H9 (cell line): Measurements from ENCODE around the gene AGL. TPM values are rescaled to one million over a fixed set of nuclear protein-coding genes. Genes with fewer than 3 reads are reported as not detected.

ENCODE experiments used
- DNase-seq: peaks from one replicate; pipeline ENCODE4 v3.0.0-alpha.2; 2017
- H2AFZ ChIP-seq: one replicate; pipeline ENCODE4 v1.6.1; 2013; ENCODE audit warnings: mild to moderate bottlenecking, low read length, control low read depth, moderate library complexity
- H2AK5ac ChIP-seq: 2 replicates; pipeline ENCODE4 v1.6.1; 2013; ENCODE audit warnings: low read length, control low read depth, mixed read lengths; ENCODE audit not compliant: insufficient read length
- H2BK120ac ChIP-seq: one replicate; pipeline ENCODE4 v1.6.1; 2013; ENCODE audit warnings: low read depth, mild to moderate bottlenecking, low read length, control low read depth, inconsistent platforms; ENCODE audit not compliant: poor library complexity, severe bottlenecking
- H2BK12ac ChIP-seq: 2 replicates; pipeline ENCODE4 v1.6.1; 2013; ENCODE audit warnings: low read length, control low read depth, mixed read lengths, low read depth; ENCODE audit not compliant: insufficient read length
- H2BK15ac ChIP-seq: 2 replicates; pipeline ENCODE4 v1.6.1; 2013; ENCODE audit warnings: low read depth, low read length, control low read depth
- H2BK20ac ChIP-seq: one replicate; pipeline ENCODE4 v1.6.1; 2013; ENCODE audit warnings: low read depth, mild to moderate bottlenecking, low read length, control low read depth, inconsistent platforms; ENCODE audit not compliant: poor library complexity, severe bottlenecking
- H2BK5ac ChIP-seq: 2 replicates; pipeline ENCODE4 v1.6.1; 2013; ENCODE audit warnings: low read length, control low read depth, mixed read lengths; ENCODE audit not compliant: insufficient read length
- H3K14ac ChIP-seq: 2 replicates; pipeline ENCODE4 v1.6.1; 2013; ENCODE audit warnings: low read length, control low read depth; ENCODE audit not compliant: insufficient read depth
- H3K18ac ChIP-seq: 2 replicates; pipeline ENCODE4 v1.6.1; 2013; ENCODE audit warnings: low read depth, mild to moderate bottlenecking, mixed read lengths, low read length, control low read depth; ENCODE audit not compliant: insufficient read length
- H3K23ac ChIP-seq: 2 replicates; pipeline ENCODE4 v1.6.1; 2013; ENCODE audit warnings: low read length, control low read depth, mixed read lengths, low read depth; ENCODE audit not compliant: insufficient read length
- H3K23me2 ChIP-seq: 2 replicates; pipeline ENCODE4 v1.6.1; 2013; ENCODE audit warnings: low read depth, mild to moderate bottlenecking, mixed read lengths, low read length, control low read depth; ENCODE audit not compliant: insufficient read length, poor library complexity, severe bottlenecking
- H3K27ac ChIP-seq: 2 replicates; pipeline ENCODE4 v1.5.1; 2013; ENCODE audit warnings: low read length, control low read depth, mixed read lengths, low read depth; ENCODE audit not compliant: insufficient read length
- H3K27me3 ChIP-seq: 2 replicates; pipeline ENCODE4 v1.6.1; 2013; ENCODE audit warnings: low read length, control low read depth, inconsistent platforms; ENCODE audit not compliant: insufficient read depth
- H3K4ac ChIP-seq: 2 replicates; pipeline ENCODE4 v1.6.1; 2013; ENCODE audit warnings: low read depth, mild to moderate bottlenecking, control low read depth, inconsistent platforms, low read length, moderate library complexity
- H3K4me1 ChIP-seq: 2 replicates; pipeline ENCODE4 v1.6.1; 2013; ENCODE audit warnings: low read length, control low read depth, inconsistent platforms; ENCODE audit not compliant: insufficient read depth
- H3K4me2 ChIP-seq: 2 replicates; pipeline ENCODE4 v1.6.1; 2013; ENCODE audit warnings: low read length, control low read depth, mixed read lengths; ENCODE audit not compliant: insufficient read length, insufficient read depth
- H3K56ac ChIP-seq: 2 replicates; pipeline ENCODE4 v1.6.1; 2013; ENCODE audit warnings: low read depth, mild to moderate bottlenecking, mixed read lengths, low read length, control low read depth; ENCODE audit not compliant: insufficient read length
- H3K79me1 ChIP-seq: 2 replicates; pipeline ENCODE4 v1.6.1; 2013; ENCODE audit warnings: low read depth, mild to moderate bottlenecking, moderate library complexity, low read length, control low read depth, inconsistent platforms; ENCODE audit not compliant: insufficient read depth, poor library complexity, severe bottlenecking
- H3K79me2 ChIP-seq: 2 replicates; pipeline ENCODE4 v1.6.1; 2013; ENCODE audit warnings: low read length, control low read depth, inconsistent platforms; ENCODE audit not compliant: insufficient read depth
- H3K9ac ChIP-seq: 2 replicates; pipeline ENCODE4 v1.6.1; 2013; ENCODE audit warnings: low read length, control low read depth, mixed read lengths; ENCODE audit not compliant: insufficient read length; ENCODE audit errors: extremely low read depth
- H3K9me3 ChIP-seq: one replicate; pipeline ENCODE4 v1.6.1; 2013; ENCODE audit warnings: low read depth, low read length, inconsistent platforms; ENCODE audit not compliant: control insufficient read depth
- H3T11ph ChIP-seq: one replicate; pipeline ENCODE4 v1.6.1; 2013; ENCODE audit warnings: mild to moderate bottlenecking, low read length, control low read depth, inconsistent platforms
- H4K20me1 ChIP-seq: one replicate; pipeline ENCODE4 v1.6.1; 2013; ENCODE audit not compliant: control insufficient read depth, insufficient read length, insufficient read depth
- H4K5ac ChIP-seq: 2 replicates; pipeline ENCODE4 v1.6.1; 2013; ENCODE audit warnings: low read depth, mild to moderate bottlenecking, mixed read lengths, low read length, control low read depth; ENCODE audit not compliant: insufficient read length
- H4K8ac ChIP-seq: replicated peaks from 2 replicates; pipeline ENCODE4 v1.6.1; 2013; ENCODE audit warnings: low read length, control low read depth, mixed read lengths, low read depth; ENCODE audit not compliant: insufficient read length
- H4K91ac ChIP-seq: 2 replicates; pipeline ENCODE4 v1.6.1; 2013; ENCODE audit warnings: low read depth, mild to moderate bottlenecking, moderate library complexity, mixed read lengths, low read length, control low read depth; ENCODE audit not compliant: insufficient read length
- H3K27ac Mint-ChIP-seq, 3 experiments: 2 replicates in 2 of 3; 3 replicates in 1 of 3; pipeline ENCODE4 v1.8.0; 2020 to 2021; ENCODE audit warnings: mixed read lengths in 3 of 3, mild to moderate bottlenecking in 1 of 3, moderate library complexity in 1 of 3
- H3K27me3 Mint-ChIP-seq: 2 replicates; pipeline ENCODE4 v1.8.0; 2021; ENCODE audit warnings: low read depth, mild to moderate bottlenecking, moderate library complexity, mixed read lengths
- H3K36me3 Mint-ChIP-seq, 3 experiments: 2 replicates in 2 of 3; 3 replicates in 1 of 3; pipeline ENCODE4 v1.8.0; 2020 to 2021; ENCODE audit warnings: low read depth in 3 of 3, mixed read lengths in 3 of 3; ENCODE audit not compliant: insufficient read depth in 1 of 3
- H3K4me1 Mint-ChIP-seq, 2 experiments: 2 replicates each; pipeline ENCODE4 v1.8.0; 2020; ENCODE audit warnings: mixed read lengths in 2 of 2
- H3K4me3 Mint-ChIP-seq, 2 experiments: 2 replicates in 1 of 2; 3 replicates in 1 of 2; pipeline ENCODE4 v1.8.0; 2020 to 2021; ENCODE audit warnings: mild to moderate bottlenecking in 2 of 2, mixed read lengths in 2 of 2, moderate library complexity in 1 of 2
- H3K9me3 Mint-ChIP-seq, 2 experiments: 2 replicates in 1 of 2; 3 replicates in 1 of 2; pipeline ENCODE4 v1.8.0; 2020; ENCODE audit warnings: mild to moderate bottlenecking in 2 of 2, mixed read lengths in 2 of 2, moderate library complexity in 1 of 2
- WGBS: extraction: QIAGEN DNeasy Blood & Tissue Kit; methylation state at CpG from one replicate; pipeline ENCODE4 v1.1.7; 2013; ENCODE audit warnings: missing lambda C conversion rate, low lambda C conversion rate, mixed read lengths; ENCODE audit not compliant: insufficient read length; ENCODE audit errors: extremely low coverage; 5-methylcytosine and 5-hydroxymethylcytosine counted together
- total RNA-seq: library from RNA; stranded (reverse); gene quantifications from 2 replicates; pipeline ENCODE4 v1.2.1, GENCODE V29; 2021
- TF ChIP-seq, protein P1 (sequence below): fragments of 200-600 bp; sonication (generic); conservative IDR thresholded peaks from 3 replicates; pipeline ENCODE4 v1.8.0; 2021; ENCODE audit warnings: antibody characterized with exemption, mild to moderate bottlenecking

Gene AGL
- total RNA-seq, 1 experiment from 2014 or later: 24.0 TPM

GRCh38 chr1:99917214-99917613, 67.1 kb downstream of the AGL start:
- no peak overlapping the region for H2BK20ac ChIP-seq
- no peak overlapping the region for H2AK5ac ChIP-seq
- no peak overlapping the region for H2BK5ac ChIP-seq
- Mint-ChIP-seq H3K27ac (no peak overlapping the region), H3K9me3 (no peaks in the 10 kb centered on the region), H3K4me1 (no peaks in the 10 kb centered on the region), H3K4me3 (no peak overlapping the region), H3K27me3 (no peaks in the 10 kb centered on the region), H3K36me3 (peaks cover 0 to 7% (median 0%) of the 10 kb centered on the region in 3 experiments; a peak in 2 of 7 replicates)
- H3K56ac ChIP-seq: no peak overlapping the region
- H3T11ph ChIP-seq: no peak overlapping the region
- H3K14ac ChIP-seq: no peak overlapping the region
- no peak overlapping the region for H2BK15ac ChIP-seq
- H4K91ac ChIP-seq: no peak overlapping the region
- H2BK12ac ChIP-seq: no peak overlapping the region
- H3K27me3 ChIP-seq: no peaks in the 10 kb centered on the region
- no peak overlapping the region for H3K9ac ChIP-seq
- no peak overlapping the region for H3K4ac ChIP-seq
- DNase-seq: no peak
- H4K8ac ChIP-seq: no peak overlapping the region
- H3K23me2 ChIP-seq: no peaks in the 10 kb centered on the region
- H3K79me1 ChIP-seq: no peaks in the 10 kb centered on the region
- no peak overlapping the region for H4K5ac ChIP-seq
- H3K18ac ChIP-seq: no peak overlapping the region
- H3K27ac ChIP-seq: no peak overlapping the region
- H3K79me2 ChIP-seq: no peaks in the 10 kb centered on the region
- TF ChIP-seq, protein P1, sequence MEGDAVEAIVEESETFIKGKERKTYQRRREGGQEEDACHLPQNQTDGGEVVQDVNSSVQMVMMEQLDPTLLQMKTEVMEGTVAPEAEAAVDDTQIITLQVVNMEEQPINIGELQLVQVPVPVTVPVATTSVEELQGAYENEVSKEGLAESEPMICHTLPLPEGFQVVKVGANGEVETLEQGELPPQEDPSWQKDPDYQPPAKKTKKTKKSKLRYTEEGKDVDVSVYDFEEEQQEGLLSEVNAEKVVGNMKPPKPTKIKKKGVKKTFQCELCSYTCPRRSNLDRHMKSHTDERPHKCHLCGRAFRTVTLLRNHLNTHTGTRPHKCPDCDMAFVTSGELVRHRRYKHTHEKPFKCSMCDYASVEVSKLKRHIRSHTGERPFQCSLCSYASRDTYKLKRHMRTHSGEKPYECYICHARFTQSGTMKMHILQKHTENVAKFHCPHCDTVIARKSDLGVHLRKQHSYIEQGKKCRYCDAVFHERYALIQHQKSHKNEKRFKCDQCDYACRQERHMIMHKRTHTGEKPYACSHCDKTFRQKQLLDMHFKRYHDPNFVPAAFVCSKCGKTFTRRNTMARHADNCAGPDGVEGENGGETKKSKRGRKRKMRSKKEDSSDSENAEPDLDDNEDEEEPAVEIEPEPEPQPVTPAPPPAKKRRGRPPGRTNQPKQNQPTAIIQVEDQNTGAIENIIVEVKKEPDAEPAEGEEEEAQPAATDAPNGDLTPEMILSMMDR: no peak
- no peak overlapping the region for H2BK120ac ChIP-seq
- H3K4me2 ChIP-seq: no peak overlapping the region
- no peaks in the 10 kb centered on the region for H3K9me3 ChIP-seq
- WGBS: no CpG with 5 or more reads among the region's 3 CpGs
- H3K4me1 ChIP-seq: no peaks in the 10 kb centered on the region
- no peak overlapping the region for H2AFZ ChIP-seq
- H3K23ac ChIP-seq: no peak overlapping the region
- no peaks in the 10 kb centered on the region for H4K20me1 ChIP-seq
